KBM-7 (cell line): ENCODE results near the gene FBXW10B.
A peak's percentile ranks its signal among the peaks of the same experiment; 100 is the strongest.
"Not testable (repeated sequence)": the region's sequence is repeated elsewhere in the genome, so short reads cannot be mapped to it uniquely, and the experiment has no call there.

ENCODE experiments used
- DNase-seq: peaks from one replicate; pipeline ENCODE4 v3.0.0-alpha.2; 2015
- in situ Hi-C: fragments of 300-500 bp; cut with MboI; formaldehyde crosslinking; loops from 2 replicates; pipeline ENCODE4 v1.14.3; 2020; ENCODE audit warnings: low sequenced_read_pairs, low pct_unique_long_range_greater_than_20kb, mixed read lengths

FBXW10B gene

GRCh38 chr17:15642505-15643251 is 23.2 kb upstream of the FBXW10B start:
- DNase-seq, in situ Hi-C loops: not testable (repeated sequence)

DNA sequence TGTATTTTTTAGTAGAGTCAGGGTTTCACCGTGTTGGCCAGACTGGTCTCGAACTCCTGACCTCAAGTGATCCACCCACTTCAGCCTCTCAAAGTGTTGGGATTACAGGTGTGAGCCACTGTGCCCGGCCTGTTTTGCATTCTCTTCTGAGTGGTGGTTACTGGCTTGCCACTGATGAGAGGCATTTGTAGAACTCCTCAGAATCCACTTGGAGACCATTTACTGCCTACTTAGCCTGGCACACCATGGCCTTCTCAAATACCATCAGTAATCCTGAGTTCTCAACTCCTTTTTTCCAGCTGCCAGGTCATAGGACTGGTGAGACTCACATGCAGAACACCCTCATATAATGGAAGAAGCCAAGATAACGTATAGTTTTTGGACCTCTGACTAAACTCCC is 22.5 kb upstream of the FBXW10B start:
- DNase-seq, in situ Hi-C loops: not testable (repeated sequence)

DNA sequence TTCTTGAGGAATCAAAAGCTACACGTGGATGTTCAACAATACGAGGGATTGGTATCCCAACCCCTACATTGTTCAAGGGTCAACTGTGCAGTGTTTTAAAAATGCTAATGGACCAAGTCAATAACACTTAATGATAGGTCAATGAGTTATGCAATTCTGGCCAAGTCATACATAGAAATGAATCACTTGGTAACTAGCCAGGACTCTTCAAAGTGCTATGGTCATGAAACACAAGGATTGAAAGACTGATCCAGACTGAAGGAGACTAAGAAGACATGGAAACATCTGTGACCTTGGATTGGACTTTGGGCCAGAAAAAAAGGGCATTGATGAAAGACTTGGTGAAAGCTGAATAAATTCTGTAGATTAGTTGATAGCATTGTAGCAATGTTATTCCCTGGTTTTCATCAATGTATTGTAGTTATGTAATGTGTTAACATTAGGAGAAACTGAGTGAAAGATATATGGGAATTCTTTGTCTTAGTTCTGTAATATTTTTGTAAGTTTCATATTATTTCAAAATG is 11.5 kb upstream of the FBXW10B start:
- in situ Hi-C loops, DNase-seq: not testable (repeated sequence)

GRCh38 chr17:15629991-15630390 is 10.5 kb upstream of the FBXW10B start:
- in situ Hi-C loops, DNase-seq: not testable (repeated sequence)

- DNase-seq, in situ Hi-C loops: not testable (repeated sequence)
Observed at GRCh38 chr17:15623661-15624209, 4.2 kb upstream of the FBXW10B start.

DNA sequence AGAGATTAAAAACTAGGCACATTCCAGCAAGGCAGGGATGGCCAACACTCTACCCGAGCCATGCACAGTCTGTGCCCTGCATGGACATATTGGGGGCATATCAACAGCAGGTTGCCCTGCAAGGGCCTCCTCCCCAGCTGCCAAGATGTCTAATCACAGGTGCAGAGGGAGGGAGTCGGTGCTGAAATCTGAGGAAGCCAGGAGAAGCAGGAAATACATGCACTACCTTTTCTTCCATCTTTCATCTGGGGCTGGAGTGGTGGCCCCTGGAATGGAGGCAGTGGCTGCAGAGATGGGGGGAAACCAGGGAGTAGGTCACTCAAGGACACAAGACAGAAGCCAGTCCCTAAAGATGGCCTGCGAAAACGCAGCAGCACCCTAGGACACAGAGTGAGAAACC is 3.8 kb upstream of the FBXW10B start:
- DNase-seq, in situ Hi-C loops: not testable (repeated sequence)

- DNase-seq, in situ Hi-C loops: not testable (repeated sequence)
Observed at GRCh38 chr17:15622124-15622523, 2.6 kb upstream of the FBXW10B start.

GRCh38 chr17:15616828-15617227 is 2.7 kb downstream of the FBXW10B start:
- DNase-seq, in situ Hi-C loops: not testable (repeated sequence)

GRCh38 chr17:15615850-15616249 is 3.7 kb downstream of the FBXW10B start:
- in situ Hi-C loops, DNase-seq: not testable (repeated sequence)

GRCh38 chr17:15613111-15613510 is 6.4 kb downstream of the FBXW10B start:
- DNase-seq, in situ Hi-C loops: not testable (repeated sequence)

GRCh38 chr17:15592960-15593359 is 26.5 kb downstream of the FBXW10B start:
- DNase-seq, in situ Hi-C loops: not testable (repeated sequence)

DNA sequence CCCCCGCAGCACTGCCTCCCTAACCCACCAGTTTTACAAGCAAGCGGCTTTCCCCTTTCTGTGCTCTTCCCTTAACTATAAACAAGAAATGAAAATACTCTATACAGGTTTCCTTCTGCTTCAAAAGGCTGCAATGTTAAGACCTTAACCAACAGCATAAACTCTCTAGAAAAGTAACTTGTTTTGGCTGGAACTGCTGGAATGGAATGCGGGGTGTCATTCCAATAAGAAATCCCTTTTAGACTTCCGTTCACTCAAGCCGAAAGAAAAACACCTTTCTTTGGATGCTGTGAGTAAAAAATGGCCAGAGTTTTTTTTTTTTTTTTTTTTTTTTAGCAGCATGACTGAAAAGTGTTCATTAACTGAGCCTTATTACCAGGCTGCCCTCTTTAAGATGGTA is 27.5 kb downstream of the FBXW10B start:
- in situ Hi-C loops: not testable (repeated sequence)
- DNase-seq: peak; percentile 44

DNA sequence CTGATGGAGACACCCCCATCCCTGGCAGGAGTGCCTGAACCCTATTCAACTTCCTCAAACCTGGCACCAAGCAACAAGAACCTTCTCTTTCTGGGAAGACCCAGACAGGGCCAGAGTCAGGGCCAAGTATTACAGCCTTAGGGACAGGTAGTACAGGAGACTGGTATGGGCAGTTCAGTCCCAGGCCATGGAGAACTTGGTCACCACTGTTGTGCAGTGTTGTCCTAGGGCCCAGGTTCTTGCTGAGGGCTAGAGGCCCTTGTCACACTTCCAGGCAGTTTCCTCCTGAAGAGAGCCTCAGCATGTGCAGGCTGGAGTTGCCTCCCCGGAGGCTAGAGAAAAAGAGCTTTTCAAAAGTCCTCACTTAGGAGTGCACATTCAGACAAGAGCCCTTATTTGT is 28.7 kb downstream of the FBXW10B start:
- DNase-seq, in situ Hi-C loops: not testable (repeated sequence)

DNA sequence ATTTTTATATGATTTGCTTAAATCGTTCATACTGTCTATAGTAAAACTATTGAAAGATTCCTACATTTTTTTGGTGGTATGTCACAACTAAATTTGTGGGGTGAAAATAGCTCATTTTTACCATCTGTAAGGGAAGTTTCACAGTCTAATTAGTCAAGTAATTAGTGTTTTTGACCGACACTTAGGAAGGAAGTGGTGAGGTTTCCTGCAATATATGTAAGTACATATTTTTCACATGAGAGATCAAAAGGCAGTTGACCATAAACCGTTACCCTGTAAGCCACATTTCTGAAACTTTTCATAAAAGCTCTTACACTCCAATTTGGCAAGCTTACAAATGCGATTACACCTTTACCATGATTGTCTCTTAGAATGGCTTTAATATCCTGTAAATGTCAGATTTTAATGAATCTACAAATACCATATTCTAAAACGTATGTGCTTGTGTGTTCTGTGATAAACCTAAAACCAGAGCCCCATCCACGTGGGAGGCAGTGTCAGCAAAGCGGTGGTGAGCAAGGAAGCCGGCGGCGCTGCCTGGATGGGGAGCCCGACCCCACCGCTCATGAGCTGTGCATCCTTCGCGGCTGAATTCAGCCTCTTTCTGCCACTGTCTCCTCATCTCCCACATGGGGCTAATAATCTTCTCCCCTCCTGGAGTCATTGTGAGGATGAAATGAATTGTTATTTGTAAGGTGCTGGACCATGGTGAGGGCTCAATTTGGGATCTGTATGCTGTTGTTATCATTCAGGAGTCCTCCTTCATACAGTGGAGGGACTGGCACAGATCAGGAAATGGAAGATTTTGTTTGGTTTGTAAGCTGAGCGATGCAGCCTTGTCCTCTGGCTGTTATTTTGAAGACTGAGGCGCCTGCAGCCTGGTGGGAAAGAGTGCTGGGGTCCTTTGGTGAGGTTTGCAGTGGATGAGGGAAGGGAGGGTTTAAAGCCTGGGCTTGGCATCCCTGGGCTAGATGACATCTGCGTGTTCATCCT is 29.7 kb downstream of the FBXW10B start:
- DNase-seq: peak; percentile 21
- in situ Hi-C loops: not testable (repeated sequence)

DNA sequence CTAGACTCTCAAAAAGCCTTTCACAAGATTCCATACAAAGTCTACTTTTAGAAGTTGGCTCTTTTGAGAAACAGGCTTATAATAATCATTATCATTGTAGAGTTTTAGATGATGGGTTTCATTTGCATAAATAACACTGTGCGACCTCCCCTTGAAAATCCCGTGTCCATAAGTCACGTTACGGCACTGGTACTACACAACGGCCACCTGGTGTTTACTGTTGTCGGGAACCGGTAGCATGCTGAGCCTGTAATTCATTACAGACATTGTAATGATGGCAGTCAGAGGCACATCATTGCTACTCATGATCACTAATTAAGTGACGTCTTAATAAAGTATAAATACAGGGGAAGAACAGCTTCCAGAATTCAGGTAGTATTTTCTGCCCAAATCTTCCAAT is 31.5 kb downstream of the FBXW10B start:
- DNase-seq, in situ Hi-C loops: not testable (repeated sequence)

DNA sequence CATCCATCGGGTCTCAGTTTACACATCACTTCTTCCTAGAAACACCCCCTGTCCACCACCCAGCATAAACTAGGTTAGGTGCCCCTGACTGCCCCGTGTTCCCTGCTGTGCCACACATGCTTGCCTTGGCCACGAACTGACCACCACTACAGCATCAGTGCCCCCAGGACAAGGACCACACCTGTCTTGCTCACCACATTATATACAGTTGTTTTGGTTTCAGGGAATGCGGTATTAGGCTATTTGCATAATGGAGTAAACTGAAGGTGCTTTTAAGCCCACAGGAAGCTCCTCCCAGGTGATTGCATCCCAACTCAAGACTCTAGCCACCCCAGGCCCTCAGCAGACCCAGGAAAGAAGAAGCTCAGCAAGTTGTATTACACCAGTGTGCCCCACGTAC is 36.2 kb downstream of the FBXW10B start:
- in situ Hi-C loops, DNase-seq: not testable (repeated sequence)

DNA sequence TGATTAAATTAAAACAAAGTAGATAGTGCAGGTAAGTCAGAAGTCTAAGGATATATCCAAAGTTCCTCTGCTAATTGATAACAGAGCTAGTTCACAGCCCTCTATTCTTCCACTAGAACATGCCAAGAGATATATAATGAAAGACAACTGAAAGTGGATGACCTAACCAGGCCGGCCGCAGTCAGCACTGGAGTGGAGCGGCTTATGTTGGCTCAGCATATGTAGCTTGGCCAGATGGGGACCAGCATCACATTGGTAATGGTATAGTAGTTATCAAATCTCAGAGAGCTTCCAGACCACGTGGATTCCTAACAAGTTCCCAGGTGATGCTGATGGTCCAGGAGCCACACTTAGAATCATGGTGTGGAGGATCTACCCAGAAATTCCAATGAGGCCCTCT is 38.0 kb downstream of the FBXW10B start:
- in situ Hi-C loops, DNase-seq: not testable (repeated sequence)

DNA sequence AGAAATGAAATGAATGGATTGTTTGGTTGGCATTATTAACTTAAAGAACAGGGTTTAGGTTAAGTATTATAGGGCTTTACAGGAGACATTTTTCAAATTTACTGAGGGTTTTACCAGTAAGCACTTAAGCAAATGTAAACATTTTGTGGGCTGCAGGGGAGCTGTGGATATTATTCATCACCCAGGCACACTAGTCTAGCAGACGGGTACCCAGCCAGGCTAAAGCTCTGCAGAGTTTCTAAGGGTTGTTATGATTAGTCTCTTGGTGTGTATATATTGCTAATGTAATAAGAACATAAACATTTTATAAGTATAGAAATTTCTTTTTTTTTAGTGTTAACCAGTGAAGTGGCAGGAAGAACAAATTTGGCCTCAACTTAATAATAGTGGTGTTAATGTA is 42.7 kb downstream of the FBXW10B start:
- DNase-seq, in situ Hi-C loops: not testable (repeated sequence)

DNA sequence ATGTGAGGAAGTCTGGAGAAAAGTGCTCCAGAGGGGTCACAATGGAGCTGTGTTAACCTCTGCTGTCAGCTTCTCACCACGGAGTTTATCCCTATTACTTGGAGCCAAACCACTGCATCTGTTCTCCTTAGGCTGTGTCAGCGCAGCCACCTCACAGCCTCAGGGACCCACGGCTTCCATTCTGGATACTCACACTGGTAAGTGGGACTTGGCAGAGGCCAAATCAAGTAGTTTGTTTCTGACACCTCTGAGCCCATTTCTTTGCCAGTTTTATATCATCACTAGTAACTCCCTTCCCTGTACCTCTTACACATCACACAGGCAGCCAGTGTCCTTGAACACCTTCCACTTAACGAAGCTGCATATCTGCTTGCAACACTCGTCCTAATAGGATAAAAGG is 44.8 kb downstream of the FBXW10B start:
- in situ Hi-C loops: not testable (repeated sequence)

More for the DNA sequence above, 44.8 kb downstream of the FBXW10B start:
- not testable (repeated sequence) for DNase-seq
